GM21717 (cell line): ENCODE data around the gene SLIT3.

Experiments
- ATAC-seq: cut with Tn5 transposase; IDR thresholded peaks from one replicate; pipeline ENCODE4 v1.9.1; 2021; ENCODE audit warnings: mild to moderate bottlenecking, moderate library complexity; ENCODE audit not compliant: unreplicated experiment

The SLIT3 gene

GRCh38 chr5:169272111-169272510 is 28.8 kb downstream of the SLIT3 start:
- no peak for ATAC-seq

GRCh38 chr5:169270827-169271226 is 30.1 kb downstream of the SLIT3 start:
- no peak for ATAC-seq

- no peak for ATAC-seq
Observed at GRCh38 chr5:169268019-169268418, 32.9 kb downstream of the SLIT3 start.

GRCh38 chr5:169265888-169266287 is 35.1 kb downstream of the SLIT3 start:
- ATAC-seq: no peak

- ATAC-seq: no peak
Observed at GRCh38 chr5:169263591-169263990, 37.3 kb downstream of the SLIT3 start.

DNA sequence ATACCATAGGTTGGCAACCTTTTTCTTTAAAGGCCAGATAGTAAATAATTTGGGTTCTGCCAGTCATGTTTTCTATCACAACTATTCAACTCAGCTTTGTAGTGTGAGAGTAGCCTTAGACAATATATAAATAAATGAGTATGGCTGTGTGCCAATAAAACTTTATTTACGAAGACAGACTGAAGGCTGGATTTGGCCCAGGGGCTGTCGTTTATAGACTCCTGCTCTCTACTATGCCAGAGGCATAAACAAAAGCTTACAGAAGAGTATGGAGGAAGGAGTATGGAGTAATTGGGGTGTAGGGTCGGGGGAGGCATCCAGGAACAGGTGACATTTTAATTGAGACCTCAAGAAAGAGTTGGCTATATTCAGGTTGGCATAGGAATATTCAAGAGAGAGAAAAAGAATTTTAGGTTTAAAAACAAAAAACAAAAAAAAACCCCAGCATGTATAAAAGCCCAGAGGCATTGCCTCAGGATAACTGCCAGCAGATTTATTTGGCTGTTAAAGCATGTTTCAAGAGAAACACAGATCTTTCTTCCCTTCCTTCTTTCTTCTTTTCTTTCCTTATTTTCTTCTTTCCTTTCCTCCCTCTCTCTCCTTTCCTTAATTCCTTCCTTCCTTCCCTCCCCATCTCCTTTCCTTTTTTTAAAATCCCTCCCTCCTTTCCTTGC is 39.9 kb downstream of the SLIT3 start:
- ATAC-seq: no peak

- no peak for ATAC-seq
Observed at GRCh38 chr5:169258372-169259000, 42.5 kb downstream of the SLIT3 start.

DNA sequence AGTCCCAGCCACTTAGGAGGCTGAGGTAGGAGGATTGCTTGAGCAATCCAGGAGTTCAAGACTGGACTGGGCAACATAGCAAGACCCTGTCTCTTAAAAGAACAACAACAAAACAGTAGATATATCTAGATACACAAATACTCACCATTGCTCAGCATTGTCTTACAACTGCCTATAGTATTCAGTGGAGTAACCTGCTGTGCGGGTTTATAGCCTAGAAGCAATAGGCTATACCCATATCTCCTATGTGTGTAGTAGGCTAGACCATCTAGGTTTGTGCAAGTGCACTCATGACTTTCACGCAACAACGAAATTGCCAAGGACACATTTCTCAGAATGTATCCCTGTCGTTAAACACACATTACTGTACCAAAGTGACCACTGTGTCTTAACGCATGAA is 44.7 kb downstream of the SLIT3 start:
- ATAC-seq: no peak

DNA sequence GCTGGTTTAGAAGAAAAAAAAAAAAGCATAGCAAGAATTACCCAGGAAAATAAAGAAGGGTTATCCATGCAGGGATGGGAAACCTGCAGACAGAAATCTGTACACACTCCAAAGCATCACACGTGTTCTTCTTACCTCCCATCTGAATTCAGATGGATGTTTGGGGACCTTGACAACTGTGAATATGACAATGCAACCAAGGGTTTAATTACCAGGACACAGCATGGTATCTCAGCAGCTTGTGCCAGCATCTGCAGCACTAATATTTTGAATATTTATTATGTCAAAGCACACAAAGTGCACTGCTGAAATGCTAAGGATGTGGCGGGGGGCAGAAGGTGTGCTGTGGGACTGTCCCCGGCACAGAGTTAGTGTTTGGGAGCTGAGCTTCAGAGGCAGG is 47.9 kb downstream of the SLIT3 start:
- ATAC-seq: no peak

GRCh38 chr5:169251333-169252084 is 49.4 kb downstream of the SLIT3 start:
- ATAC-seq: no peak

DNA sequence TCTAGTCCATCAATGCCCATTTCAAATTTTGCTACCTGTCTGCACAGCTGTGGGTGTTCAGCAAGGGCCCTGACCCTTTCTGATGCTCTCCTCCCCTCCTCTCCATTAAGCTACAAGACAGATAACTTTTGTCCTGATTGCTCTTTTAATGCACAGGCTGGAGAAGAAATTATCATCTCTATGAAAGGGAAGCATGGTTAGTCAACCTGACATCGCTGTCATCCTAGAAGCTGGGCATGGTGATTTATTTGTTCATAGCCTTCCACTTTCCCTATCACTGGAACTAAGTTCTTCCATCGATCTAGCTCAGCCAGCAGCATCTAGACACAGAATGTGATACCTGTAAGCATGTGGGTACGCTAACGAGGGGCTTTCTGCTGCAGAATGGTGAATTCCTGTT is 50.1 kb downstream of the SLIT3 start:
- no peak for ATAC-seq

- no peak for ATAC-seq
Observed at GRCh38 chr5:169248996-169249395, 51.9 kb downstream of the SLIT3 start.

DNA sequence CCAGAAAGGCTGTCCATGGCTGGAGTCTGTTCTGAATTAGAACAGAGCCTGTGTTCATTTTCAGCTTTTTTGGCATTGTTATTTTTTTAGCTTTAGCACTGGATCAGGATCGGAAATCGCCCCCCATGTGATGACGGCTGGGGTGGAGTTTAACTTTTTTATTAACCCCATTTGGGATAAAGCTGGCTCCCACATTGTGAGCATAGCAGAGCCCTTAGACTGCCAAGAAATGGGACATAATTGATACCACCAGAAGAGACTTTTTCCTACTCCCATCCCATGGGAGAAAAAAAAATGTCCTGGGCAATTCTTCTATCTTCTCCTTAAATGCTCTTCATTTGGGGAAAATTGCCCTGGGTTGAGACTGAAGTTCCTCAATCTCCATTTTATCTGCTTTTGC is 52.4 kb downstream of the SLIT3 start:
- ATAC-seq: no peak

- ATAC-seq: no peak
Observed at GRCh38 chr5:169244812-169245211, 56.1 kb downstream of the SLIT3 start.

DNA sequence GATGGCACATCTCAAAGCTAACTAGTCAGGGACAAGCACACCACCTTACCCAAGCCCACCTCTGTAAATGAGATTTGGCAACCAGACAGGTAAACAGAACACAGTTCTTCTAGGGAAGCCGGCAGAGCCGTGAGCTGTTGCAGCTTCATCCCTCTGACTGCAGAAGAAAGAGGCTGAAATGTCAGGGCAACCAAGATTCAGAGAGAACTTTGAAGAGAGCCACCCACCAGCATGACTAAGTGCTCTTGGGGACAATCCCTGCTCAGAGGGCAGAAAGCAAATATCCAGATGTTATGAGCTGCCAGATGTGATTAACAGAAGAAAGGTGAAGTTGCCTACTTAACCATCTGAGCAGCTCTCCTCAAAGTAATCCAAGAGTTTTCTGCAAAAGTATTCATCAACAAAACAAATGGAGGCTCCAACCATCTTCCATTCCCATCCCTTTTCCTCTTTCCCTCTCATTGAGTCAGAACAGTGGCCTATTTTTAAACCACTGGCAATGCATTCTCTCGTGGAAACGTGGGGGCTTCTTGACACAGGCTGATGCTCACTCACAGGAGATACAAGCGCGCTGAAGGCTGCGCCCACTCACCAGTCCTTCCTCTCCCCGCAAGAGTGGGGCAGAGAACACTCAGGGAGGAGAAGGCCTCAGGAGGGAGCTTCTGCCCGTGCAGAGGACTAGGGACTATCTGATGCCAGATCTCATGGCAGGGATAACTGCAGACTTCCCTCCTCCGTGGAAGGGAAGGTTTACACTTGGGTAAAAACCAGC is 57.1 kb downstream of the SLIT3 start:
- ATAC-seq: no peak

DNA sequence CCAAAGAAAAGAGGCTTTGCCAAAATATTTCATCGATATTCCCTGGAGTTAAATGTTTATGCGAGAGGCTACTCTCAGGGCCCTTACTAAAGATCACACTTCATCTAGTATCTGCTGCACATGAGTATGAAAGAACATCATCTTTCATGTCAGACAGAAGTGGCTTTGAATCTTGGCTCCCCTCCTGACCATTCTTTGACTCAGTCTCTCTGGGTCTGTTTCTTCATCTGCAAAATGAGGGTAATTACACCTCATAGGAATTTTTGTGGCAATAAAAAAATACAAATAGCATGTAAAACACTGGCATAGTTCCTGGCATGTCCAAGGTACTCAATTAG is 58.1 kb downstream of the SLIT3 start:
- ATAC-seq: no peak

GRCh38 chr5:169242175-169242848 is 58.6 kb downstream of the SLIT3 start:
- ATAC-seq: no peak

DNA sequence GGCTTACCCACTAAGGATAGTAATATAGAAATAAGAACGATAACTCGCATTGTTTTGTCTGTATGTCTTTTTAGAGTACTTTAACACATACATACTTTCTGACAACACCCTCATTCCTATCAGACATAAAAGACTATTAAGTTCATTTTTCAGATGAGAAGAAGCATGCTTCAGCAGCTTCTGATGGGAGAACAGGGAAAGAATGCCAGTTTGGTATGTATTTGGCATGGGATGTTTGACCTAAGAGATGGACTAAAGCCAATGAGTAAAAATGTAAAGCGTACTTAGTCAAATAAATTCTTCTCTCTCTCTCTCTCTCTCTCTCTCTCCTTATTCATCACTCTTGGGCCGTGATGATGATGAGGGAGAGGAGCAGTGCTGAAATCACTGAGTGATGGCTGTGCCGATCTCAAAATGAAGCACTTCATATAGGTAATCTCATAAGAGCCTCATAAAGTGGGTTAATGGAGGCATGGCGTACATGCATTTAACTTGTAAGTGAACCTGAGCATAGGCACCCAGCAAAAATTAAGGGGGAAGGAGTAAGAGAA is 71.5 kb downstream of the SLIT3 start:
- ATAC-seq: no peak

DNA sequence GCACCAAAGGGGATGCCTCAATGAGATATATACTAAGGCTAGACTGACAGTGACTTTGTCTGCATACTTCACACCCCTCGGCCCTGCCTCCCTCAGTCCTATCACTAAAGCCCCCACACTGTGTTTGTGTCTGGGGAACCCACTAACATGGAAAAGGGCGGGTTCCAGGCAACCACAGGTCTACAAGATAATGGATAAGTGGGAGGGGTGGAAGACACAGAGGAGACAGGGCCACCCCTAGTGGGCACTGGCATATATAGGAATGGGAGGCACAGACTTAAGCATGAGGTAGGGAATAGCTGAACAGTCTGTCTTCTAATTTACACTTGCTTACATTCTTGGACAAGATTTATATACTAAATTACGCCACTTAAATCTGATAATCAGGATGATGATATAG is 74.0 kb downstream of the SLIT3 start:
- no peak for ATAC-seq

DNA sequence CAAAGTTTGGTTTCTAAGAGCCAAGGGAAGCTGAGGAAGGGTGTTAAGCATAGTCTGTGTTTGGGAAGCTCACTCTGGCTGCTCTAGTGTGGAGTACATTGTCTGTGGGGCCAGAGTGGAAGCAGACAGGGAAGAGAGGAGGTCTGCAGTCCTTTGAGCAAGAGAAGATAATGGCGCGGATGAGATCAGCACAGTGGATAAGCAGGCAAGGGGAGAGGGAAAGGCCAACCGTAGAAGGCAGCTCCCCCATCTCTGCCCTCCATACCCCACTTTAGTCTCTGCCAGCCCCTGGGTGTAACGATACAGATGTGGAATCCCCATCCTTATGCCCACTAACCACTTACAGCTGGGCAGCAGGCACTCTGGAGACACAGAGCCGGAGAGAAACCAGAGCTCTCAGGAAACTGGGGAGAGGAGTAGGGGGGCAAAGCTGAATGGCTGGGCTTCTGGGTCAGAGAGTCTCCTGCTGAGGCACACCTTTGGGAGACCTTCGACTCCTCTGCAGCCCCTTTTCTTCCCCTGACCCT is 75.0 kb downstream of the SLIT3 start:
- ATAC-seq: no peak

GRCh38 chr5:169223595-169223953 is 77.4 kb downstream of the SLIT3 start:
- no peak for ATAC-seq
